Activated T-helper 9 cell treated with anti-CD3 and anti-CD28 coated beads, Interleukin-2, amount 50 U/mL, for 16 hours (primary cell): Measurements from ENCODE around the gene WDR4.
"Not testable (repeated sequence)": the region's sequence is repeated elsewhere in the genome, so short reads cannot be mapped to it uniquely, and the experiment has no call there.

Source experiments
- DNase-seq: peaks from one replicate; pipeline ENCODE4 v3.0.0-alpha.2; 2020; ENCODE audit warnings: low read depth

WDR4 gene

GRCh38 chr21:42839271-42840231 is 39.8 kb downstream of the WDR4 start:
- no peak for DNase-seq

- DNase-seq: not testable (repeated sequence)
Measured at GRCh38 chr21:42838212-42838690, 41.1 kb downstream of the WDR4 start.

DNA sequence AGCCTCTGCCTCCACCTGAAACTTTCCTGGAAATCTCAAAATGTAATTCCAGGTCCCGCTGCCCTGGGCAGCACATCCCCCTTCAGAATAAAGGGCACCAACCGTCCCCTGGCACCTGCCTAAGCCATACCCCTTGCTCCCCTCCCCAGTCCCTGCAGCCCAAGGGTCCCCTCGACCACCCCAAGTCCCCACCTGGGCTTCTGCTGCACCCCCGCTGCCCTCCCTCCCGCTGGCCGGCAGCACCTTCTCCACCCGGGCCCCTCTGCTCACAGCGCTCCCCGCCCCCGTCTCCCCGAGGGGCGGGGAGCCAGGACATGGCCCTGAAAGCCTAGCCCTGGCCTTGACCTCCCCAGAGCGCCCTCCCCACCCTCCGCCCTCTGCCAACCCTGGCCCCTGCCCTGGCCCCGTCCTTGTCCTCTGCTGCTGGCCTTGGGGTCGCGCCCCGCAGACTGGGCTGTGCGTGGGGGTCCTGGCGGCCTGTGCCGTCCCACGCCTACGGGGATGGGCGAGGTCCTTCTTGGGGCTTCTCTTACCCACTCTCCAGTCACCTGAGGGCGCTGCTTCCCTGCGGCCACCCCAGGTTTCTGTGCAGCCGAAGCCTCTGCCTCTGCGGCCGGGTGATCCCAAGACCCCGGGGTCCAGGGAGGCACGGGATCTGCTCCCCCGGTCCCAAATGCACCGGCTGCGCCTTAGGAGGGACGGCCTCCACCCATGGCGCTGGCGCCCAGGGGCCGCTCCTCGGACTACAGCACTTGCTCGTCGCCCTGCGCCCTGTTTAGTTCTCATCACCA is 41.7 kb downstream of the WDR4 start:
- DNase-seq: no peak

DNA sequence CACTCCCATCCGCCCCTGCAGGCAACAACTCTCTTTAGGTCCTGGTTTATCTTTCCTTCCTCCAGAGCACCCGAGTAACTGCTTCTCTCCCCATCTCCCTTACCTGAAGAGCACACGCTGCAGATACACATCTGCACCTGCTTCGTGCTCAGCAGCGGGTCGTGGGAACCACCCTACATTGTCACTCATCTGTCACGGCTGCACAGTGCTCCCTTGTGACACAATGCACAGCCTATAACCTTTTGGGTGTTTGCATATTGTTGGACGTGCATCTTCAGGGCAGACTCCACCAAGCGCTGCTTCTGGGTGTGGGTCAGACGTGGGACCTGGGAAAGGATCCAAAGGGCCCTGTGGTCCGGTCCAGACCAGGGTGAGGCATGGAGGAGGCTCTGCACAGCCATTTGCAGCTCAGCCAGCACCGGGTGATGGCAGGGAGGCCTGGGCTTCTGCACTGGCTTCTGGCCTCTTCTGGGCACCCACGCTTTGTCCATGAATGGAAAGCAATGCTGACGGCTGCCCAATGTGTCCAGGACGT is 42.5 kb downstream of the WDR4 start:
- DNase-seq: no peak

DNA sequence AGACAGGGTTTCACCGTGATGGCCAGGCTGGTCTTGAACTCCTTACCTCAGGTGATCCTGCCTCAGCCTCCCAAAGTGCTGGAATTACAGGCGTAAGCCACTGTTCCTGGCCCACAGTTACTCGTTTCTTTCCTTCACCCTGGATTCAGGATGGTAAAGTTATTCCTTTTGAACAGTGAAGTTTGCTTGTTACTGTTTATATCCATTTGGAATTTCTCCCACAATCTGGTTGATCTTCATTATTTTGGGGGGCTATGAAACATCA is 43.0 kb downstream of the WDR4 start:
- DNase-seq: no peak

GRCh38 chr21:42835611-42836401 is 43.5 kb downstream of the WDR4 start:
- no peak for DNase-seq

DNA sequence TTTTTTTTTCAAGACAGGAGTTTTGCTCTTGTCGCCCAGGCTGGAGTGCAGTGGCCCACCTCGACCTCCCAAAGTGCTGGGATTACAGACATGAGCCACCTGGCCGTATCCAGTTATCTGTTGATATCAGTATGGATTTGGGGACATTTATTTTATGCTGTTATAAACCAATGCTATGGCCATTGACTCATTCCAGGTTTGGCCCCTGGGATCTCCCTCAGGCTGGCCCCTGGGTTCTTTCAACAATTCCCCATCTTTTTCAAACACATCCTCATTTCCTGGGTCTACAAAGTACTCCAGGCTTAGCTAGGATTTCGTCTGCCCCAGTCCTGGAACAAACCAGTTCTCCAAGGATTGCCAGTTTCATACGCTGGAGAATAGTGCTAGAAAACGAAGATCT is 44.1 kb downstream of the WDR4 start:
- DNase-seq: no peak

GRCh38 chr21:42834726-42835191 is 44.6 kb downstream of the WDR4 start:
- no peak for DNase-seq

- DNase-seq: no peak
Measured at GRCh38 chr21:42833859-42834725, 45.2 kb downstream of the WDR4 start.

DNA sequence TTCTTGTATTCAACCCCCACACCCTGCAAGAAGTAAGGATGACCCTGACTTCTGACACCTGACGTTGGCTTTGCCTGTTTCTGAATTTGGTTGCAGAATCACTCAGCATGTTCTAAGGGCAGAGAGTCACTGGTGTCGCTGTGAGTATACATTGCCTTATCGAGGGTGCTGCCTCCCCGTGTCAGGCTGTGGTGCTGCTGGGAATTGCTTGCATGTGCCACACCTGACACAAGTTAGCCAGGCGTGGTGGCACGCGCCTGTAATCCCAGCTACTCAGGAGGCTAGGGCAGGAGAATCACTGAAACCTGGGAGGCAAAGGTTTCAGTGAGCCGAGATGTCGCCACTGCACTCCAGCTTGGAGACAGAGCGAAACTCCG is 45.9 kb downstream of the WDR4 start:
- peak; percentile 32 for DNase-seq

- not testable (repeated sequence) for DNase-seq
Measured at GRCh38 chr21:42832321-42832630, 47.1 kb downstream of the WDR4 start.

DNA sequence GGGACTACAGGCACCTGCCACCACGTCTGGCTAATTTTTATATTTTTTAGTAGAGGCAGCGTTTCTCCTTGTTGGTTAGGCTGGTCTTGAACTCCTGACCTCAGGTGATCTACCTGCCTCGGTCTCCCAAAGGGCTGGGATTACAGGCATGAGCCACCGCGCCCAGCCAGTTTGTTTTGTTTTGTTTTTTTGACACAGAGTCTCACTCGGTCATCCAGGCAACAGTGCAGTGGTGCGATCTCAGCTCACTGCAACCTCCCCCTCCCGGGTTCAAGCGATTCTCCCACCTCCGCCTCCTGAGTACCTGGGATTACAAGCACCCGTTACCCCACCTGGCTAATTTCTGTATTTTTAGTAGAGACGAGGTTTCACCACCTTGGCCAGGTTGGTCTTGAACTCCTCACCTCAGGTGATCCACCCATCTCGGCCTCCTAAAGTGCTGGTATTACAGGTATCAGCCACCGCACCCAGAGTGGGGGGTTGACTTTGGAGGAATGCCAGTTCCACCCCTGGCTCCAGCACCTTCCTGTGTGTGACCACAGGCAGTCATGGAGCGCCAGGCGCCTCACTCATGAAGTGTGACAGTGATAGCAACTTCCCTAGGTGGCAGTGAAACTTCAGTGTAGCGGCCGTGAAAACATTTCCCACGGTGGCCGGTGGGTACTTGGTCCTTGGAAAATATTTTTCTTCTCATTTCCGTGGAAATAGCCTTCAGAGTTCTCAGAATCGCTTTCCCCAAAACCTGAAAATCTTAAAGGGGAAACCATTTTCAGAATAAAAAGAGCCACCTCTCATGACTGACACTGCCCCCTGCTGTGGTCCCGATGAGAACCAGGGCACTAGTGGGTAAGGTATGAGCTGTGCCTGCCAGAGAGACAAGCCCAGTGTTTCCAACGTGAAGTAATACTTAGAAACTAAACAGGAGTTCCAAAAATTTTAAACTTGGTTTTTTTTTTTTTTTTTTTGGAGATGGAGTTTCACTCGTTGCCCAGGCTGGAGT is 48.6 kb downstream of the WDR4 start:
- DNase-seq: no peak

DNA sequence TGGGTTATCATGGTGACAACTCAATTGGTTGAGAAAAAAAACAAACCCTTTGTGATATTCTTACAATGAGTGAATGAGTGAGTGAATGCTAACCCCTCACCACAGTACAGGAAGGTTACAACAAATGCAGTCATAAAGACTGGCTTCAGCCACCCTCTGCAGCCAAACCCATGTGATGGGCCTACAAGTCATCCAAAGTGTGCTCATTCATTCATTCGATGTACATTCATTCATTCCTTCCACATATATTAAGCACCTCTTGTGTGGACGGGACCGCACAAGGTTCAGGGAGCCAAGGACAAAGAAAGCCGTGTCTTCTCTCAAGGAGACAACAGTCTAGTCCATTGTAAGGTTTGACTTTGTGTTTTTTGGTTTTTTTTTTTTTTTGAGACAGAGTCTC is 49.4 kb downstream of the WDR4 start:
- no peak for DNase-seq

- no peak for DNase-seq
Measured at GRCh38 chr21:42829417-42829816, 49.9 kb downstream of the WDR4 start.

DNA sequence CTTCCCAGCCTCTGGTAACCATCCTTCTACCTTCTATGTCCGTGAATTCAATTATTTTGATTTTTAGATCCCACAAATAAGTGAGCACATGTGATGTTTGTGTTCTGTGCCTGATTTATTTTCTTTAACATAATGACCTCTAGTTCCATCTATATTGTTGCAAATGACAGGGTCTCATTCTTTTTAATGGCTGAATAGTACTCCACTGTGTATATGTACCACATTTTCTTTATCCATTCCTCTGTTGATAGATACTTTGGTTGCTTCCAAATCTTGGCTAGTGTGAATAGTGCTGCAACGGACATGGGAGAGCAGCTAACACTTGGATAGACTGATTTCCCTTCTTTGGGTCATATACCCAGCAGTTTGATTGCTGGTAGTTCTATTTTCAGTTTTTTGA is 51.8 kb downstream of the WDR4 start:
- DNase-seq: no peak

GRCh38 chr21:42820616-42821465 is 58.5 kb downstream of the WDR4 start:
- no peak for DNase-seq

GRCh38 chr21:42819861-42820615 is 59.3 kb downstream of the WDR4 start:
- DNase-seq: no peak

DNA sequence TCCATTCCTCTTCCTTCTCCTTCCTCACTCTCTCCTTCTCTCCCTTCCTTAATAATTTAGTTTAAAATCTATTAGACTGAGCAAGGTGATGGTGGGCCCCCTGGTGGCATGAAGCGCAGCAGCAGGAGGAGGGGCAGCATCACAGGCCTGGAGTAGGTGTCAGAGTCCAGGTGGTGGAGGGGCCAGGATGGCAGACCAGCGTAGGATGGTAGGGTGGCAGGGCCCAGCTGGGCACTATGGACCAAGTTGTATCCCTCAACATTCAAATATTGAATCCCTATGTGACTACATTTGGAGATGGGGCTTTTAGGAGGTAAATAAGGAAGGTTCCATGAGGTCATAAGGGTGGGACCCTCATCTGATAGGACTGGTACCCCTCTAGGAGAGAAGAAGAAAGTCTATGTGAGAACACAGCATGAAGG is 61.0 kb downstream of the WDR4 start:
- DNase-seq: peak; percentile 28
